Measurements from ENCODE around the gene ZBTB7C. TPM values are rescaled to one million over a fixed set of nuclear protein-coding genes. Genes with fewer than 3 reads are reported as not detected.

The ZBTB7C gene
- total and polyA plus RNA-seq, 2 experiments from 2014 or later: 2.3 to 5.5 TPM

GRCh38 chr18:48153613-48154481 is 255.3 kb downstream of the ZBTB7C start:
- H3K36me3 ChIP-seq: no peaks in the 10 kb centered on the region
- no peak overlapping the region for H3K27ac ChIP-seq
- no peak for TF ChIP-seq CTCF (IDR thresholded peaks at IDR 0.05; ENCODE audit: low read depth, low read length)
- no peaks in the 10 kb centered on the region for H3K4me1 ChIP-seq (ENCODE audit: low read depth)
- peak in 1 of 2 donors; percentile 88 for DNase-seq (ENCODE audit: low read depth in 1 of 2, low spot score in 1 of 2)
- H3K4me3 ChIP-seq: no peak overlapping the region
- no peaks in the 10 kb centered on the region for H3K9me3 ChIP-seq (ENCODE audit: low read depth)
- no peaks in the 10 kb centered on the region for H3K27me3 ChIP-seq

DNA sequence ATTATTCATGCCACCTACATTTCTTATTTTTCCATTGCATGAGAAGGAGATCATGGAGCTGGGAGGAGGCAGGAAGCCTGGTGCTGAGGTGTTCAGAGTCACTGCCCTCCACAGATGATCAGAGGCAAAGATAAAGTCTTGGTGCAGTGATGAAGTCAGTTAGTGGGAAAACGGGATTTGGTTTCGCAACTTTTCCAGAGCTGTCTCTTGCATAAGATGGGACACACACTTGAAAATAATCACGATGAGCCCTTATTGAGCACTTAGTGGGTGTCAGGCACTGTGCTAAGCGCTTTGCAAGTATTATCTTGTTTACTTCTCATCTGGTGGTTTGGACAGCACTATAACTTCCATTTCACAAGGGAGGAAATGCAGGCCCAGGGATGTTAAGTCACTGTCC is 256.6 kb downstream of the ZBTB7C start:
- Histone ChIP-seq H3K9me3 (ENCODE audit: low read depth) (no peaks in the 10 kb centered on the region), H3K4me1 (ENCODE audit: low read depth) (no peaks in the 10 kb centered on the region), H3K36me3 (no peaks in the 10 kb centered on the region), H3K27me3 (no peaks in the 10 kb centered on the region), H3K4me3 (no peak overlapping the region), H3K27ac (no peak overlapping the region)
- no peak for TF ChIP-seq CTCF (IDR thresholded peaks at IDR 0.05; ENCODE audit: low read depth, low read length)
- DNase-seq (ENCODE audit: low read depth in 1 of 2, low spot score in 1 of 2): peak in 1 of 2 donors; percentile 66

DNA sequence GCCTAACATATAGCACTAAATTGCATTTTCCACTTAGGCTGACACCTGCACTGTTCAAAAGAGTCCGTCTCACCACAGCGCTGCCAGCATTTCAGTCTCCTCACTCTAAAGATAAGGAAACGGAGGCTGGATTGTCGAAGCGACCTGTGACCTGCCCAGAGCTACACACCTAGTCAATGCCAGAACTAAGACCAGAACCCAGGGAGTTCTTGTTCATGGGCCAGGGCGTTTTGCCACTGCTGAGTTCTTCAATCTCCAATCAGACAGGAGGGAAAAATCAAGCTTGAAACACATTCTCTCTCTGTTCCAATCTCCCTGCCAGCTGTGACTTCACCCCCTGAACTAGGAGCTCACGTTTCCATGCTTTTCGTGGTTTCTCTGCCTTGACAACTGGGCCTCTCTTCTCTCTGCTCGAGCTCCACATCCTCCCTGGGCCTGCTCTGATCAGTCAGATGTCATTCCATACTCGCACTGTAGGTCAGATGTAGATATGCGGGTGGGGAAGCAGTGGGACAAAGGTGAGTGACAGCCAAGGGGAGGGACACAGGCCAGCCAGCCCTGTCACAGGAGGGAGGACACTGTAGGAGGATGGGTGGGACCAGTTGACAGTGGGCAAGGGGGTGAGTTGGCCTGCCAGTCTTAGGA is 257.6 kb downstream of the ZBTB7C start:
- no peaks in the 10 kb centered on the region for H3K9me3 ChIP-seq (ENCODE audit: low read depth)
- no peak overlapping the region for H3K27ac ChIP-seq
- H3K27me3 ChIP-seq: no peaks in the 10 kb centered on the region
- H3K4me1 ChIP-seq (ENCODE audit: low read depth): no peaks in the 10 kb centered on the region
- H3K4me3 ChIP-seq: no peak overlapping the region
- no peak for TF ChIP-seq CTCF (IDR thresholded peaks at IDR 0.05; ENCODE audit: low read depth, low read length)
- no peaks in the 10 kb centered on the region for H3K36me3 ChIP-seq
- no peak for DNase-seq (ENCODE audit: low read depth in 1 of 2, low spot score in 1 of 2)

DNA sequence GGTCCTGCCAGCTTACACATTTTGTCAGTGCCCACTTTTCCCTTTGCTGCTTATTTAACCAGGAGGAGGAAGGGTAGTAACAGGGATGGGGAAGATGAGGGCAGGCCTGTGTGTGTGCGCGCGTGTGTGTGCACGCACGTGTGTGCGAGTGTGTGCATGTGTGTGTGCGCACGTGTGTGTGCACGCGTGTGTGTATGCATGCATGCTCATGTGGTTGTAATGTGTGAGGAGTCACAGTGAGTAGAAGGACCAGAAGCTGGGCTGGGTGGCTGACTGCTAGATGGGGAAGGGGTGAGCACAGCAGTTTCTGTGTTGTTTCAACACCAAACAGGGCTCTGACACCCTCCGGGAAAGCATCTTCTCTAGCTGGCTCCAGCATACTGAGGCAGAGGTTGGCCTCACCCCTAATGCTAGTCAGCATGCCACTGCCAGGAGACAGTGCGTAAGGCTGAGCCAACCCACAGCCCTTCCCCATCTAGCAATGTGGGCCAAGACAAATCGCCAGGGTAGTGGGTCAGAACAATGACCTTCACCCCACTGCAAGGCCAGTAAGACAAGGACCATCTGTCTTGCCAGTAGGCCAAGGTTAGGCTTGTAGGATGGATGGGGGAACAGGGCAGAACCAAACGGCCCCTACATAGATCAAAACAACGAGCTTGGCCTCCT is 260.0 kb downstream of the ZBTB7C start:
- no peak for TF ChIP-seq CTCF (IDR thresholded peaks at IDR 0.05; ENCODE audit: low read depth, low read length)
- no peak overlapping the region for H3K4me3 ChIP-seq
- no peaks in the 10 kb centered on the region for H3K27me3 ChIP-seq
- no peak overlapping the region for H3K27ac ChIP-seq
- H3K4me1 ChIP-seq (ENCODE audit: low read depth): no peaks in the 10 kb centered on the region
- H3K36me3 ChIP-seq: no peaks in the 10 kb centered on the region
- no peak for DNase-seq (ENCODE audit: low read depth in 1 of 2, low spot score in 1 of 2)
- H3K9me3 ChIP-seq (ENCODE audit: low read depth): no peaks in the 10 kb centered on the region

GRCh38 chr18:48142994-48143393 is 266.2 kb downstream of the ZBTB7C start:
- Histone ChIP-seq H3K36me3 (no peaks in the 10 kb centered on the region), H3K27ac (no peak overlapping the region)
- TF ChIP-seq CTCF (IDR thresholded peaks at IDR 0.05; ENCODE audit: low read depth, low read length): no peak

More at GRCh38 chr18:48142994-48143393, 266.2 kb downstream of the ZBTB7C start:
- no peak for DNase-seq (ENCODE audit: low read depth in 1 of 2, low spot score in 1 of 2)
- Histone ChIP-seq H3K4me1 (ENCODE audit: low read depth) (no peaks in the 10 kb centered on the region), H3K4me3 (no peak overlapping the region), H3K27me3 (peaks cover 13% of the 10 kb centered on the region), H3K9me3 (ENCODE audit: low read depth) (no peaks in the 10 kb centered on the region)

All from cardiac muscle cell (in vitro differentiated cells and primary cell).